Measurements from ENCODE around the gene PAN3.

DNA sequence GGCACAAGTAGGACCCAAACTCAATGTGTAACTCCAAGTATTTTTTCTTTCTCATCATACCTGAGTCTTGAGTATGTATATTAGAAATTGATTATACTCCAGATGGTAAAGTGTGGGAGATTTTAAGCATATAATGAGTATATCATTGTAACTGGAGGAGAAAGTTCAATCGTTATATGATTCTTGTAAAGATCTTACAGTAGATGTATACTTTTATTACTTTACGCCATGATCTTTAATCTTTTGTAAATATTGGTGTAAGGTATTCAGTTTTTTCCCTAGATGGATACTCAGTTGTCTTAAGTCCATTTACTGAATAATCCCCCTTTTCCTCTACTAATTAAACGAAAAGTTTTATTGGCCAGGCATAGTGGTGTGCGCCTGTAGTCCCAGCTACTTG lies 25.2 kb downstream of the PAN3 start:
- no peak for TF ChIP-seq EZH2 (IDR thresholded peaks at IDR 0.05)
- TF ChIP-seq, protein P1, sequence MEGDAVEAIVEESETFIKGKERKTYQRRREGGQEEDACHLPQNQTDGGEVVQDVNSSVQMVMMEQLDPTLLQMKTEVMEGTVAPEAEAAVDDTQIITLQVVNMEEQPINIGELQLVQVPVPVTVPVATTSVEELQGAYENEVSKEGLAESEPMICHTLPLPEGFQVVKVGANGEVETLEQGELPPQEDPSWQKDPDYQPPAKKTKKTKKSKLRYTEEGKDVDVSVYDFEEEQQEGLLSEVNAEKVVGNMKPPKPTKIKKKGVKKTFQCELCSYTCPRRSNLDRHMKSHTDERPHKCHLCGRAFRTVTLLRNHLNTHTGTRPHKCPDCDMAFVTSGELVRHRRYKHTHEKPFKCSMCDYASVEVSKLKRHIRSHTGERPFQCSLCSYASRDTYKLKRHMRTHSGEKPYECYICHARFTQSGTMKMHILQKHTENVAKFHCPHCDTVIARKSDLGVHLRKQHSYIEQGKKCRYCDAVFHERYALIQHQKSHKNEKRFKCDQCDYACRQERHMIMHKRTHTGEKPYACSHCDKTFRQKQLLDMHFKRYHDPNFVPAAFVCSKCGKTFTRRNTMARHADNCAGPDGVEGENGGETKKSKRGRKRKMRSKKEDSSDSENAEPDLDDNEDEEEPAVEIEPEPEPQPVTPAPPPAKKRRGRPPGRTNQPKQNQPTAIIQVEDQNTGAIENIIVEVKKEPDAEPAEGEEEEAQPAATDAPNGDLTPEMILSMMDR (IDR thresholded peaks at IDR 0.05), result no peak

Measured in neural progenitor cell (in vitro differentiated cells).